NOMO-1 treated with dmso at 0.1 percent for 144 hours (cell line): ENCODE results near the gene ZNF662.

Experiments used
- DNase-seq: peaks from one replicate; lab custom pipeline; 2025; ENCODE audit not compliant: unreplicated experiment; lab: John Stamatoyannopoulos, UW

ZNF662 gene

GRCh38 chr3:42886294-42886822, 19.6 kb upstream of the ZNF662 start:
- no peak for DNase-seq

GRCh38 chr3:42887084-42887483, 18.9 kb upstream of the ZNF662 start:
- no peak for DNase-seq

GRCh38 chr3:42891042-42891441, 14.9 kb upstream of the ZNF662 start:
- DNase-seq, result no peak

GRCh38 chr3:42892169-42892568, 13.8 kb upstream of the ZNF662 start:
- no peak for DNase-seq

- no peak for DNase-seq
Measured at GRCh38 chr3:42892807-42893206, 13.1 kb upstream of the ZNF662 start.

GRCh38 chr3:42894698-42895579, 11.0 kb upstream of the ZNF662 start:
- no peak for DNase-seq

- DNase-seq, result no peak
Measured at GRCh38 chr3:42895580-42895868, 10.4 kb upstream of the ZNF662 start.

- DNase-seq, result no peak
Measured at GRCh38 chr3:42898896-42899675, 6.9 kb upstream of the ZNF662 start.

GRCh38 chr3:42900226-42901072, 5.5 kb upstream of the ZNF662 start:
- DNase-seq, result no peak

- DNase-seq, result no peak
Measured at GRCh38 chr3:42901073-42901415, 4.9 kb upstream of the ZNF662 start.

GRCh38 chr3:42902257-42902656, 3.7 kb upstream of the ZNF662 start:
- no peak for DNase-seq

- DNase-seq, result no peak
Measured at GRCh38 chr3:42904076-42904475, 1.9 kb upstream of the ZNF662 start.

- no peak for DNase-seq
Measured at GRCh38 chr3:42905740-42906069, 237 bp upstream of the ZNF662 start.

GRCh38 chr3:42906848-42907183, 874 bp downstream of the ZNF662 start:
- DNase-seq, result no peak

- no peak for DNase-seq
Measured at GRCh38 chr3:42908675-42909074, 2.7 kb downstream of the ZNF662 start.

- no peak for DNase-seq
Measured at GRCh38 chr3:42911551-42911950, 5.6 kb downstream of the ZNF662 start.

- no peak for DNase-seq
Measured at GRCh38 chr3:42914771-42915515, 9.0 kb downstream of the ZNF662 start.

- no peak for DNase-seq
Measured at GRCh38 chr3:42923606-42924005, 17.7 kb downstream of the ZNF662 start.

- DNase-seq, result no peak
Measured at GRCh38 chr3:42926310-42926709, 20.4 kb downstream of the ZNF662 start.

GRCh38 chr3:42934111-42934510, 28.2 kb downstream of the ZNF662 start:
- no peak for DNase-seq

- DNase-seq, result no peak
Measured at GRCh38 chr3:42934910-42935309, 29.0 kb downstream of the ZNF662 start.
